B cell (primary cell): ENCODE data around the gene RABGAP1. TPM values are rescaled to one million over a fixed set of nuclear protein-coding genes. Genes with fewer than 3 reads are reported as not detected.

Experiments used
- ATAC-seq: fragments of 200-7000 bp; cut with Tn5 transposase; one replicate; pipeline ENCODE4 v1.10.0; 2021; ENCODE audit warnings: low read depth, mild to moderate bottlenecking, moderate number of reproducible peaks, moderate library complexity
- CTCF ChIA-PET: fragments of 350-600 bp; sonication (Branson Sonifier 250); formaldehyde crosslinking; loops from one replicate; lab custom pipeline; 2021; ENCODE audit warnings: antibody characterized with exemption, inconsistent platforms; lab: Charles Lee
- POLR2A ChIA-PET: fragments of 350-600 bp; sonication (Branson Sonifier 250); formaldehyde crosslinking; loops from one replicate; lab custom pipeline; 2021; ENCODE audit warnings: antibody characterized with exemption; lab: Charles Lee
- DNase-seq: peaks from one replicate; pipeline ENCODE4 v3.0.0; 2013
- H2AFZ ChIP-seq: 2 replicates; pipeline ENCODE4 v1.6.1; 2012; ENCODE audit warnings: mild to moderate bottlenecking, low read depth, low read length; ENCODE audit not compliant: insufficient read depth, poor library complexity, severe bottlenecking
- H3K27ac ChIP-seq, 2 donors: 1 replicate in 1 of 2; 2 replicates in 1 of 2; pipeline ENCODE4 v1.5.1; 2012 to 2013; ENCODE audit warnings: low read length in 2 of 2, mild to moderate bottlenecking in 2 of 2, moderate library complexity in 1 of 2
- H3K27me3 ChIP-seq, 4 experiments: fragments of 200-600 bp in 1 of 4; sonication (generic) in 1 of 4; replicated peaks in 1 of 4; 1 replicate in 2 of 4; 2 replicates in 2 of 4; pipeline versions ENCODE4 v1.6.1 to v1.7.0; 2013 to 2016; ENCODE audit warnings: low read length in 3 of 4, mild to moderate bottlenecking in 2 of 4, mixed read lengths in 1 of 4, moderate library complexity in 1 of 4; ENCODE audit not compliant: insufficient read depth in 4 of 4, control insufficient read depth in 3 of 4; ENCODE audit errors: control extremely low read depth in 1 of 4
- H3K36me3 ChIP-seq, 2 experiments: replicated peaks in 1 of 2; 1 replicate in 1 of 2; 2 replicates in 1 of 2; pipeline versions ENCODE4 v1.6.1 to v1.7.1; 2013; ENCODE audit warnings: low read length in 1 of 2; ENCODE audit not compliant: insufficient read depth in 2 of 2, control insufficient read depth in 1 of 2; ENCODE audit errors: control extremely low read depth in 1 of 2, extremely low read depth in 1 of 2
- H3K4me1 ChIP-seq, 2 donors: fragments of 200-600 bp in 1 of 2; sonication (generic) in 1 of 2; 1 replicate in 1 of 2; 2 replicates in 1 of 2; pipeline versions ENCODE4 v1.5.1 to v1.6.1; 2013 to 2017; ENCODE audit warnings: low read length in 2 of 2; ENCODE audit not compliant: control insufficient read depth in 2 of 2, insufficient read depth in 2 of 2
- H3K4me2 ChIP-seq: replicated peaks from 2 replicates; pipeline ENCODE3; 2012; ENCODE audit warnings: mild to moderate bottlenecking, low read depth, low read length; ENCODE audit not compliant: poor library complexity, severe bottlenecking
- H3K4me3 ChIP-seq, 5 experiments: fragments of 200-600 bp in 1 of 5; sonication (generic) in 1 of 5; 1 replicate in 3 of 5; 2 replicates in 2 of 5; pipeline versions ENCODE4 v1.5.1 to v1.7.0; 2011 to 2016; ENCODE audit warnings: low read length in 4 of 5, mild to moderate bottlenecking in 4 of 5, low read depth in 2 of 5, control low read depth in 1 of 5, moderate library complexity in 1 of 5; ENCODE audit not compliant: insufficient read depth in 1 of 5; ENCODE audit errors: control extremely low read depth in 1 of 5, extremely low read depth in 1 of 5
- H3K79me2 ChIP-seq: fragments of 200-600 bp; sonication (generic); one replicate; pipeline ENCODE4 v1.6.0; 2016; ENCODE audit warnings: low read length; ENCODE audit not compliant: control insufficient read depth, insufficient read depth
- H3K9ac ChIP-seq: fragments of 200-600 bp; sonication (generic); 2 replicates; pipeline ENCODE4 v1.6.1; 2017; ENCODE audit warnings: mild to moderate bottlenecking, low read length, moderate library complexity
- H3K9me3 ChIP-seq, 3 donors: one replicate each; pipeline versions ENCODE4 v1.6.1 to v1.7.1; 2013; ENCODE audit warnings: low read length in 2 of 3; ENCODE audit not compliant: control insufficient read depth in 2 of 3, insufficient read depth in 1 of 3; ENCODE audit errors: control extremely low read depth in 1 of 3
- H4K20me1 ChIP-seq: 2 replicates; pipeline ENCODE4 v1.6.0; 2012; ENCODE audit warnings: mild to moderate bottlenecking, low read length; ENCODE audit not compliant: insufficient read depth, control insufficient read depth, poor library complexity, severe bottlenecking
- H3K27ac Mint-ChIP-seq: one replicate; pipeline ENCODE4 v1.8.0; 2021; ENCODE audit warnings: mixed read lengths
- H3K27me3 Mint-ChIP-seq: one replicate; pipeline ENCODE4 v1.8.0; 2021; ENCODE audit warnings: mixed read lengths
- H3K4me1 Mint-ChIP-seq: one replicate; pipeline ENCODE4 v1.8.0; 2021; ENCODE audit warnings: mixed read lengths
- H3K4me3 Mint-ChIP-seq: one replicate; pipeline ENCODE4 v1.8.0; 2021; ENCODE audit warnings: mixed read lengths
- H3K9me3 Mint-ChIP-seq: one replicate; pipeline ENCODE4 v1.8.0; 2022; ENCODE audit warnings: mixed read lengths; ENCODE audit not compliant: insufficient read depth
- CTCF ChIP-seq: fragments of 200-600 bp; IDR thresholded peaks from one replicate; pipeline ENCODE4 v1.8.0; 2022; ENCODE audit warnings: antibody characterized with exemption, mild to moderate bottlenecking
- EZH2 ChIP-seq: IDR thresholded peaks from 2 replicates; pipeline ENCODE4 v1.6.1; 2012; ENCODE audit warnings: borderline replicate concordance, low read depth, mild to moderate bottlenecking, moderate library complexity, low read length; ENCODE audit not compliant: insufficient read depth, poor library complexity, severe bottlenecking
- WGBS: methylation state at CpG from one replicate; pipeline ENCODE4 v1.1.5; 2013; ENCODE audit warnings: missing lambda C conversion rate; ENCODE audit not compliant: insufficient coverage; 5-methylcytosine and 5-hydroxymethylcytosine counted together
- intact Hi-C: fragments of 100-400 bp; cut with micrococcal nuclease; formaldehyde crosslinking; loops from one replicate; pipeline ENCODE4 v1.10.0; 2022
- polyA plus RNA-seq: library from polyadenylated mRNA; depleted of rRNA; stranded (reverse); fragments of >200 nt; gene quantifications from 2 replicates; pipeline ENCODE4 v1.2.3, GENCODE V29; 2012
- total RNA-seq, 2 donors: library from RNA; stranded (reverse); fragments of 120-200 nt in 1 of 2; gene quantifications; 1 replicate in 1 of 2; 2 replicates in 1 of 2; pipeline versions ENCODE4 v1.2.3 to v1.2.4, GENCODE V29; 2013 to 2022

Gene RABGAP1
- total and polyA plus RNA-seq, 2 donors (not counting 1 experiment from before 2014, with no cell fraction given) = 13.9 to 81.0 TPM

- Histone ChIP-seq H3K27ac (no peak overlapping the region), H3K27me3 (no peaks in the 10 kb centered on the region), H4K20me1 (peaks cover 57% of the 10 kb centered on the region), H3K36me3 (no peaks in the 10 kb centered on the region), H3K4me3 (no peak overlapping the region), H3K9ac (no peak overlapping the region), H2AFZ (no peak overlapping the region), H3K4me2 (no peak overlapping the region), H3K79me2 (peaks cover 99% of the 10 kb centered on the region), H3K4me1 (peaks cover 7 to 9% of the 10 kb centered on the region in 2 donors), H3K9me3 (no peaks in the 10 kb centered on the region)
- Mint-ChIP-seq H3K27ac (no peak overlapping the region), H3K9me3 (no peaks in the 10 kb centered on the region), H3K4me3 (no peak overlapping the region), H3K4me1 (peaks cover 43% of the 10 kb centered on the region), H3K27me3 (no peaks in the 10 kb centered on the region)
- DNase-seq = no peak
- POLR2A ChIA-PET = no interaction called here
- TF ChIP-seq CTCF (no peak), EZH2 (no peak)
- CTCF ChIA-PET = interaction anchor here (0.6 to 1.5 kb wide), 2 partner anchors 15 to 42 kb away, joined by 3 to 4 read pairs; partner anchors contain the start of gene ZBTB26
- WGBS = no CpG with 5 or more reads among the region's 1 CpG
- no peak for ATAC-seq
- intact Hi-C loops = loop anchor here (10.0 kb wide), 1 partner anchor 682 kb away; the partner anchor contains the start of genes MRRF and RBM18
Measured at GRCh38 chr9:122946461-122947005, 5.7 kb downstream of the RABGAP1 start.

DNA sequence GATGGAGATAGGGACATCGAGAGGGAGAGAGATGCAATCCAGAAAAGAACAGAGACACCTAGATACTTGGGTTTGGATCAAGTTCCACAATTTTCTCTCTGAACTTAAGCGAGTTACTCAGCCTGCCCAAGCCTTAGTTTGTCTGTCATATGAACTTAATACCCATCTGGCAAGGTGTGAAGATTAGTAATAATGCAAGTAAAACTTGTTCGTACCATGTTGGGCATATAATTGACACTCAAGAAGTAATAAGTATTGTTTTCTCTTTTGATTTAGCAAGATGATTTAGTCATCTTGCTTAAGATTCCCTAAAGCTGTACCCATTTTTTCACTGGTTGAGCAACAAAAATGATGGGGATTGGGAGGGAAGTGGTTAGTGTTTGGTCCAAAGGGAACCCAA lies 7.5 kb downstream of the RABGAP1 start:
- ChIA-PET POLR2A (no interaction called here), CTCF (no interaction called here)
- Histone ChIP-seq H3K79me2 (peaks cover 98% of the 10 kb centered on the region), H3K27ac (no peak overlapping the region), H3K4me3 (no peak overlapping the region), H4K20me1 (peaks cover 64% of the 10 kb centered on the region), H3K27me3 (no peaks in the 10 kb centered on the region), H2AFZ (no peak overlapping the region), H3K36me3 (no peaks in the 10 kb centered on the region), H3K9me3 (no peaks in the 10 kb centered on the region), H3K4me2 (no peak overlapping the region), H3K9ac (no peak overlapping the region), H3K4me1 (no peaks in the 10 kb centered on the region)
- Mint-ChIP-seq H3K4me3 (no peak overlapping the region), H3K27ac (no peak overlapping the region), H3K27me3 (no peaks in the 10 kb centered on the region), H3K9me3 (no peaks in the 10 kb centered on the region), H3K4me1 (peaks cover 35% of the 10 kb centered on the region)
- intact Hi-C loops = loop anchor here (10.0 kb wide), 1 partner anchor 684 kb away; the partner anchor contains the start of genes MRRF and RBM18
- no CpG with 5 or more reads among the region's 3 CpGs for WGBS
- no peak for ATAC-seq
- no peak for DNase-seq
- no peak for TF ChIP-seq EZH2
